GM18520 (cell line): ENCODE data around the gene PSKH1.
"Not testable (repeated sequence)": the region's sequence is repeated elsewhere in the genome, so short reads cannot be mapped to it uniquely, and the experiment has no call there.

Experiments
- ATAC-seq: cut with Tn5 transposase; IDR thresholded peaks from one replicate; pipeline ENCODE4 v1.9.1; 2021; ENCODE audit not compliant: unreplicated experiment

Gene PSKH1

GRCh38 chr16:67885976-67886375 lies 7.1 kb upstream of the PSKH1 start:
- no peak for ATAC-seq

GRCh38 chr16:67886387-67886786 lies 6.7 kb upstream of the PSKH1 start:
- no peak for ATAC-seq

- no peak for ATAC-seq
Observed at GRCh38 chr16:67888331-67888730, 4.7 kb upstream of the PSKH1 start.

- ATAC-seq: no peak
Observed at GRCh38 chr16:67892375-67892774, 679 bp upstream of the PSKH1 start.

- no peak for ATAC-seq
Observed at GRCh38 chr16:67893743-67894399, 817 bp downstream of the PSKH1 start.

- ATAC-seq: no peak
Observed at GRCh38 chr16:67897231-67897630, 4.2 kb downstream of the PSKH1 start.

- ATAC-seq: no peak
Observed at GRCh38 chr16:67901734-67902133, 8.7 kb downstream of the PSKH1 start.

GRCh38 chr16:67902831-67903230 lies 9.8 kb downstream of the PSKH1 start:
- no peak for ATAC-seq

- ATAC-seq: no peak
Observed at GRCh38 chr16:67907397-67908180, 14.5 kb downstream of the PSKH1 start.

GRCh38 chr16:67909056-67909742 lies 16.1 kb downstream of the PSKH1 start:
- ATAC-seq: no peak

- ATAC-seq: no peak
Observed at GRCh38 chr16:67910158-67910557, 17.1 kb downstream of the PSKH1 start.

- ATAC-seq: no peak
Observed at GRCh38 chr16:67914758-67915495, 21.9 kb downstream of the PSKH1 start.

GRCh38 chr16:67915496-67915769 lies 22.4 kb downstream of the PSKH1 start:
- not testable (repeated sequence) for ATAC-seq

- ATAC-seq: no peak
Observed at GRCh38 chr16:67915831-67916723, 23.0 kb downstream of the PSKH1 start.

- ATAC-seq: no peak
Observed at GRCh38 chr16:67917140-67917851, 24.2 kb downstream of the PSKH1 start.

GRCh38 chr16:67917852-67918236 lies 24.8 kb downstream of the PSKH1 start:
- ATAC-seq: no peak

GRCh38 chr16:67919622-67920221 lies 26.7 kb downstream of the PSKH1 start:
- no peak for ATAC-seq

GRCh38 chr16:67922221-67922620 lies 29.2 kb downstream of the PSKH1 start:
- no peak for ATAC-seq

GRCh38 chr16:67922740-67923139 lies 29.7 kb downstream of the PSKH1 start:
- no peak for ATAC-seq
